EH (cell line): Measurements from ENCODE around the gene HTR3B.
"Not testable (repeated sequence)": the region's sequence is repeated elsewhere in the genome, so short reads cannot be mapped to it uniquely, and the experiment has no call there.

Experiments
- DNase-seq: peaks from one replicate; pipeline ENCODE4 v3.0.0-alpha.2; 2015; ENCODE audit warnings: low read depth

HTR3B gene, protein sequence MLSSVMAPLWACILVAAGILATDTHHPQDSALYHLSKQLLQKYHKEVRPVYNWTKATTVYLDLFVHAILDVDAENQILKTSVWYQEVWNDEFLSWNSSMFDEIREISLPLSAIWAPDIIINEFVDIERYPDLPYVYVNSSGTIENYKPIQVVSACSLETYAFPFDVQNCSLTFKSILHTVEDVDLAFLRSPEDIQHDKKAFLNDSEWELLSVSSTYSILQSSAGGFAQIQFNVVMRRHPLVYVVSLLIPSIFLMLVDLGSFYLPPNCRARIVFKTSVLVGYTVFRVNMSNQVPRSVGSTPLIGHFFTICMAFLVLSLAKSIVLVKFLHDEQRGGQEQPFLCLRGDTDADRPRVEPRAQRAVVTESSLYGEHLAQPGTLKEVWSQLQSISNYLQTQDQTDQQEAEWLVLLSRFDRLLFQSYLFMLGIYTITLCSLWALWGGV

DNA sequence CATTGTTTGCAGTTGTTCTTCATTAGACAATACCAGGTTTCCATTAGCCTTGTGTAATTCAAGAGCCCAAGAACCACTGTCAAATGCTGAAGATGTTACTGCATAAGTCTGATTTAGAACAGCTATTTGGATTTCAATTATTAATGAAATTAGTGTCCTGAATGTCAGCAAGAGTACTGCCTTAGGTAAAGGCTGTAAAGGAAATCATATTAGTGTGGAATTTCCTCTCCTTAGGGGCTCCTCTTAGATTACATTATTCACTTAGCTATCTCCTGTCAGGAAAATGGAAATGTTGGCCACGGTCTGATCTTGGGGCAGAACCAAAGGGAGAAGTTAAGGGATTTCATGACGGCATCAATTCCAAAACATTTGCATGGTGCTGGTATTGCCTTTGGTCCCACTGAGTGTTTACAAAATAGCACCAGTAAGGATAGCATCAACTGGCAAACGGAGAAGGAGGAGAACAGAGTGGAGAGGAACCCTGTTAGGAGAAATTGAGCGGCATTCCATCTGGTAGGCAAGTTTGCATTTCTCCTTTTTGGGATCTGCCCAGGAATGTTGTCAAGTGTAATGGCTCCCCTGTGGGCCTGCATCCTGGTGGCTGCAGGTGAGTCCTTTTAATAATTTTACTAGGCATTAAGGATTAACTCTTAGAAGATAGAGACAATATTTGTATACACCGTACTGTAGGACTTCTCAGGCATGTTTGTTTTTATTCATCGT lies at the start of gene HTR3B:
Gene HTR3B (plus strand): TSS at position 418 of the 723 bp plus-strand sequence. CDS start 138 bp downstream, at position 556.
- DNase-seq, result no peak

DNA sequence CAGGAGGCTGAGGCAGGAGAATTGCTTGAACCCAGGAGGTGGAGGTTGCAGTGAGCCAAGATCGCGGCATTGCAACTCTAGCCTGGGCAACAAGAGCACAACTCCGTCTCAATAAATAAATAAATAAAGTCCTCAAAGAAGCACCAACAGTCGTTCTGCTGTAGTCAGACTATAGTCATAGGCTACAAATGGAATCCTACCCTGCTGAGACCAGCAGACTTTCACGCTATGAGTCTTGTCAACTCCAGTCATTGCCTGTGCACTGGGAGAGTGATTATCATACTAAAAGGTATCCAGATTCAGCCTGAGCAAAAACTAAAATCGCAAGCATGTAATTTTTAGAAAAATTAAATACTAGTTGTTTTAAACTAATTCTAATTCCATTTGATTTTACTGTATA lies 48.8 kb upstream of the HTR3B start:
- DNase-seq, result no peak

DNA sequence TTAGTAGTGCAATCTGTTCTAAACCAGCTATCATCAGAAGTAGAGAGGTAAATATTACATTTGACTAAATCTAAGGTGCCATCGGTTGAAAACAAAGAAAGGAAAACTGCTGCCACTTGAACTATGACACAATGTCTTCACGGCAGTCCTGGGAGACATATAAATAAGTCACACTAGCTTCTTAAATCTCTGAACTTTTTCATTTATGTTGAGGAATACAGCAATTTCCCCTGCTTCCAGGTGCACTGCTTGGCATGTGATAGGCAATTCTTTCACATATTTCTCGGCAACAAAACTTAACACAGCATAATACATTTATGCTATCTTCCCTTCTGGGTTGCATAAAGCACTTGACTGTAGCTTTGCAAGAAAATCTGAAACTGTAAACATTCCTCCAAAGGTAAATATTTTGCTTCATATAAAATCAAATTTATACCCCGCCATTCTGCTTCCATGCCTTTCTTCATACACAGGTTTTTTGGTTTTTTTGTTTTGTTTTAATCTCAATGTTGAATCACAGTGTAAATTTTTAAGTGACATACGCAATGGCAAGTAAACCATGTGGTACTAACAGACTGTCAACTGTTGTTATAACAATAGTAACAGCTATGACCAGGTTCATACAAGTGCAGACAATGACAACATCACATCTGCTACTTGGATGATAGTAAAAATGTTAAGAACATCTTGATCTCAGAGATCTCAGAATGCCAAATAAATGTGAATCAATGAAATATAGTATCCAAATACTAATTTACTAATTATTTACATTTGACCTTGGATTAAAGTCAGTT lies 47.4 kb upstream of the HTR3B start:
- DNase-seq, result no peak

DNA sequence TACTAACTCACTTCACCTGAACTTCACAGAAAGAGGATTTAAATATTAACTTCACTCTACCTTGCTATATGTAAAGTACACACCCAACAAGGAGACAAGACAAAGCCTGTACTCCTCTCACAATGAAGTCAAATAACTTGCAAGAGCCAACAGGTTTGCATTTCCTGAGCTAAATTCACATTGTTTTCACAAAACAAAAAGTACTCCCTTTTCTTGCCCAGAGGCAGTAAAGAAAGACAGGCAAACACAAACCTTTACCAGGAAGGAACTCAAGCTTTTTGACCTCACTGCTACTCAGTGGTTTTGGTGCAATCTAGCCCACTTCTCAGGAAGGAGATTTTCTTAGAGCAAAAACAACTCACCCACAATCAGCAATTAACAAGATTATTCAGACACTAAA lies 44.9 kb upstream of the HTR3B start:
- no peak for DNase-seq

DNA sequence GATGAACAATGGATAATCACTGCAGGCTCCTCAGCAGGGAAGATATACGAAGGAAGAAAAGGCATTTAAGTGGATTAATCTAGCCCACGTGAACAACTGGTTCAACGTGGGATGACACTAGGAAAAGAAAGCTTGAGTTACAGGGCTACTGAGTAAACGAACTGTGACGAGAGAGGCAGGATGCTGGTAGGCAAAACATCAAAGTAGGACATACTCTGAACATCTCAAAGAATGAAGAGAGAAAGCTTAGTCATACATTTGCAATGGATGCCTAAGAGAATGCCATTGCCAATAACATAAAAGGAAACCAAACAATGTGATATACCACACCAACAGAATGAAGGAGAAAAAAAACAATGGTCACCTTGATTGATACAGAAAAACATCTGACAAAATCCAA lies 42.2 kb upstream of the HTR3B start:
- peak; percentile 50 for DNase-seq

DNA sequence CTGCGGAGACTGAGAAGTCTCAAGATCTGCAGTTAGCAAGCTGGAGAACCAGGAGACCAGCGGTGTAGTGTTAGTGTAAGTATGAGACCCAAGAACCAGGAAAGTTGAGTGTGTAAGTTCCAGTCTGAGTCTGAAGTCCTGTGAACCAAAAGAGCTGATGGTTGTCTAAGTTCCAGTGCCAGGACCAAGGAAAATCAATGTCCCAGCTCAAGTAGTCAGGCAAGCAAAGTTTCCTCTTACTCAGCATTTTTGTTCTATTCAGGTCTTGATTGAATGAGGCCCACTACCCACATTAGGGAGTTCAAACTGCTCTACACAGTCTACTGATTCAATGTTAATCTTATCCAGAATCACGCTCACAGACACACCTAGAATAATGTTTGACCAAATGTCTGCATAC lies 40.2 kb upstream of the HTR3B start:
- DNase-seq, result no peak

DNA sequence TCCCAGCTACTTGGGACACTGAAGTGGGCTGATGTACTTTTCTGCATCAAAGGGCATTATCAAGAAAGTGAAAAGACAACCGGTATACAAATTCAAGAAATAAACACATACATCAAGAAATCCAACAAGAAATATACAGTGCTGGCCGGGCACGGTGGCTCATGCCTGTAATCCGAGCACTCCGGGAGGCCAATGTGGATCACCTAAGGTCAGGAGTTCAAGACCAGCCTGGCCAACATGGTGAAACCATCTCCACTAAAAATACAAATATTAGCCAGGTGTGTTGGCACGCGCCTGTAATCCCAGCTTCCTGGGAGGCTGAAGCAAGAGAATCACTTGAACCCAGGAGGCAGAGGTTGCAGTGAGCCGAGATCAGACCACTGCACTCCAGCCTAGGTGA lies 38.7 kb upstream of the HTR3B start:
- no peak for DNase-seq

DNA sequence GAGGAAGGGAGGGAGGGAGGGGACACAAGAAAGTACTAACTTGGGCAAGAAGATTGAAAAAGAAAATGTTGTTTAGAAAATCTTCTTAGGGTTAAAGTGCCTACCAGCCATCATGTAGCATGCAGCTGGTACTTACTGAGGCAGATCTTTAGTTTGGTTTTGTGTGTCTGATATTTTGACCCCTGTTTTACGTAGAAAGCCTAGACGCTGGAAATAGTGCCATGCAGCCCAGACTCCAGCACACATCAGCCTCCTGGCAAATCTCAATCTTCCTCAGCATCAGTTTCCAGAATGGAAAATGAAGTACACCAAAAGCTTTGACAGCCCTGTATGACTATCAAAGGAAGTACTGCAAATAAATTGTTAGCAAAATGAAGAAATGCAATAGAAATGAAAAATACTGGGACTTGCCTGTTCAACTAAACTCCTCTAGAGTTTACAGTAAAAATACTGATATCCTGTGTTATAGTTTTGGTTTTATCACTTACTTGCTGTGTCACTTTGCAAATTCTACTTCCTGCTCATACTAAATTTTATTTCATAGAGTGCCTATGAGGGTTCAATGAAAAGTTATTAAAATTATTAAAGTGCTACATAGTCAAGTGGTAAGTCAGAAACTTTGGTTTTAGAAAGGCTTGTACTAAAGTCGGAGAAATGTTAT lies 36.6 kb upstream of the HTR3B start:
- DNase-seq, result no peak

DNA sequence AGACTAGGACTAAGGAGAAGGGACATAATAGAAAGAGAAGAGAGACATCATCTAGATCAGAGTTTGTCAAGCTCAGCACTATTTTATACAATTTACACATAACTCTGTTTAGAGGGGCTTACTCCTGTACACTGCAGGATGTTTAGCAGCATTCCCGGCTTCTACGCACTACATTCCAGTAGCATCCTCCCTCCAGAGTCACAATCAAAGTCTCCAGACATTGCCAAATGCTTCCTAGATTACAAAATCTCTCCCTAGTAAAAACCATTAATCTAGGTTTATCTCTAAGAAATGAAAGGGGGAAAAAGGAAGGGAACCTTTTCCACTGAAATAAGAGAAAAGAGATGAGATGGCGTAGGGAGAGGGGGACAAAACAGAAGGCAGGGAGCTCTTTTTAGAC lies 33.3 kb upstream of the HTR3B start:
- no peak for DNase-seq

DNA sequence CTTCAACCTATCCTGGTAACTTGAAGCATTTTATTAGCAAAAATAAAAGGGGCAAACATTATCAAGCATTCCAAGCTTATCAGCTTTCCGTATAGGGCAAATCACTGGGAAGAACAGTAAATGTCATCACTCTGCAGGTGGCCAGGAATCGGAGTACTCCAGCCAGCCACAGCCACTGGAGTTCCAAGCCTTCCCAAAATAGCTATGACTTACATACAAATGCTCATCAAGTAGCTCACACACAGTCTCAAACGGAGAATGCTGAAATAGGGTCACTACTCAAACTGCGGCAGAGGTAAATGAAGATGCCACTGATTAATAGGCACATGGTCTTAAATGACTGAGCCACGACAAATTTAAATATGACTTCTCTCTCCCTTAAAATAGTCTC lies 31.4 kb upstream of the HTR3B start:
- peak; percentile 19 for DNase-seq

DNA sequence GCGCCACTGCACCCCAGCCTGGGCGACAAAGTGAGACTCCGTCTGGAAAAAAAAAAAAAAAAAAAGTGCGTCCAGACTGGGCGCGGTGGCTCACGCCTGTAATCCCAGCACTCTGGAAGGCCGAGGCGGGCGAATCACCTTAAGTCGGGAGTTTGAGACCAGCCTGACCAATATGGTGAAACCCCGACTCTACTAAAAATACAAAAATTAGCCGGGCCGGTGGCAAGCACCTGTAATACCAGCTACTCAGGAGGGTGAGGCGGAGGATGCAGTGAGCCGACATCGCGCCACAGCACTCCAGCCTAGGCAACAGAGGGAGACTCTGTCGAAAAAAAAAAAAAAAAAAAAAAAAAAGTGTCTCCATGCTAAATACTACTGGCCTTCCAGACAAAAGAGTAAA lies 30.5 kb upstream of the HTR3B start:
- DNase-seq, result no peak

DNA sequence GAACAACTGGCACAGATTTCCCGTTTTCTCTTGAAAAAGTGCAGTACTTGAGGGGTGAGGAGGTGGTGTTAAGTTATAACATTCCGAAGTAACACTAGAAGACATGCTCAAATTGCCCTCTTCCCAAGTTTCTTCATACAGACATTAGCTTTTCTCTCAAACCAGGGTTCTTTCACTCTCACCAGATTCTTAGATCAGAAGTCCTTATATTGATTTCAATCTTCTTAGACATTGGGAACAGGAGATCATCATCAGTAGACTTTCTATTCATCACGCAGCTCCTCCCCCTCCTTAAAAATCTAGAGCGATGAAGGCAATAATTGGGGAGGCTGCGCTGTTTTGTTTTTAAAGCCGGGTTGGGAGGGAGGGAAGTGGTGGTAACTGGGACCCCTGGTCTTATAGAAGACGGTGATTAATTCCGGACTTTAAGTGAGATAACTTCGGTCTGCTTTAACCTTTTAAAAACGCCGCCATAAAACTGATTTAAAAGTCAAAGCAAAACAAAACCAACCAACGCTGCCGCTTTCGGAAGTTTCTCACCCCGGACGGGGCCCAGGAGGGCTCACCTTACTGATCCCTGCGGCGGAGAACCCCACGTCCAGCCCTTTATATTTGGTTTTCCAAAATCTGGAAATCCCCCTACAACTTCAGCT lies 29.9 kb upstream of the HTR3B start:
- DNase-seq, result peak; percentile 30

DNA sequence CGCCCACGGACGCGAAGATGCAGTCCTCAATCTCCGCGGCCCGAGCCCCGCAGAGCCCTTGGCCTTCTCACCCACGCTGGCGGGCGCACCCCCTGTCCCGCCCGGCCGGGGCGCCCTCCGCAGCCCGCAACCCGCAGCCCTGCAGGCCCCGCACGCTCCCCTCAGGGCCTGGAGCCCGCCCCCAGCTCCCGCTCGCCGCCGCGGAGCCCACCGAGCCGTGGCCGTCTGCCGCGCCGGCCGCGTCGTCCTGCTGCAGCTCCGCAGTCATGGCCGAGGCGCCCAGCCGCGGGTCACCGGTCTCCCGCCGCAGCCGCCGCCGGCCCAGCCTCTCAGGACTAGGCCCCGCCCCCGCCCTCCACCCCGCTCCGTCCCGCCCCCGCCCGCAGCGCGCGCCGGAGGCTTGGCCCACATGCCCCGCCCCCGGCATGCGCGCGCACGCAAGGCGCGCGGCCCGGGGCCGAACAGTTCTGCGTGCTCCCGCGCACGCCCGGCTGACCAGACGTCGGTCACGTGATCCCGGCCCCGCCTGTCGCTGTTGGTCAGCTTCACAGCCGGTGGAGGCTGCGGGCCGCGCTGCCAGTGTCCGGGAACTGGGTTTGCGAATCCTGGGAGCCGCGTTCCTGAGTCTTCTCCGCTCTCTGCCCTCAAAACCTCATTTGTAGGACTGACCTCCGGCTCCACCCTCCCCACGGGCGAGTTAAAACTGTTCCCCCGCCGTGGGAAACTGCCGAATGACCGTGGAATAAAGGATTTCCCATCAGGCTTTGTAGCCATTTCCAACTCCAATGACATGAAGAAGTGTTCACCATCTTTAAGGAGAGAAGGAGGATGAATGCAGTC lies 29.1 kb upstream of the HTR3B start, which contains the start of gene USP28:
Gene USP28 (minus strand): TSS at position 339 of the 840 bp plus-strand sequence. CDS start 71 bp downstream, at position 268.
- DNase-seq, result peak; percentile 95

DNA sequence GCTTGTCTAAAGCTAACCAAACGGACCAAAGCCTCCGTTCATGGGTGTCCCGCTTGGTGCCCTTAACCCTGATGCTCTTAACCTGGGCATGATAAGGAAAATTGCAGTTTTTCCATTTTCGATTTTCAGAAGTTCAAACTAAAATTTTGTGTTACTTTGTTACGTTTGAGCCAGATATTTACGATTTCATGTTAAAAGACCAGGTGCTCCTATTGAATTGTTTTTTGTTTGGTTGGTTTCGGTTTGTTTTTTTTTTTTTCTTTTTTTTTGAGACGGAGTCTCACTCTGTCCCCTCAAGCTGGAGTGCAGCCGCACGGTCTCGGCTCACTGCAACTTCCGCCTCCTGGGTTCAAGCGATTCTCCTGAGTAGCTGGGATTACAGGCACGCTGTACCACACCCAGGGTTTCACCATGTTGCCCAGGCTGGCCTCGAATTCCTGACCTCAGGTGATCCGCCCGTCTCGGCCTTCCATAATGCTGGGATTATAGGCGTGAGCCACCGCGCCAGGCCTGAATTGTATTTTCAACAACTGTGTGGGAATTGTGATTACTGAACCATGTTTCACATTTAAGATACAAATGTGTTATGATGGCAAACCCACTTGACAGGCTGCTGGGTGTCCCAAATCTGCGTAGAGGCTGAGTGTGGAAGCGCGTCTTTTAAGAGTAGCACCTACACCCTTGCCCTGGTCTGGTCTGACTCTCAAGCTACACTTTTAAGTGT lies 28.4 kb upstream of the HTR3B start:
- no peak for DNase-seq

DNA sequence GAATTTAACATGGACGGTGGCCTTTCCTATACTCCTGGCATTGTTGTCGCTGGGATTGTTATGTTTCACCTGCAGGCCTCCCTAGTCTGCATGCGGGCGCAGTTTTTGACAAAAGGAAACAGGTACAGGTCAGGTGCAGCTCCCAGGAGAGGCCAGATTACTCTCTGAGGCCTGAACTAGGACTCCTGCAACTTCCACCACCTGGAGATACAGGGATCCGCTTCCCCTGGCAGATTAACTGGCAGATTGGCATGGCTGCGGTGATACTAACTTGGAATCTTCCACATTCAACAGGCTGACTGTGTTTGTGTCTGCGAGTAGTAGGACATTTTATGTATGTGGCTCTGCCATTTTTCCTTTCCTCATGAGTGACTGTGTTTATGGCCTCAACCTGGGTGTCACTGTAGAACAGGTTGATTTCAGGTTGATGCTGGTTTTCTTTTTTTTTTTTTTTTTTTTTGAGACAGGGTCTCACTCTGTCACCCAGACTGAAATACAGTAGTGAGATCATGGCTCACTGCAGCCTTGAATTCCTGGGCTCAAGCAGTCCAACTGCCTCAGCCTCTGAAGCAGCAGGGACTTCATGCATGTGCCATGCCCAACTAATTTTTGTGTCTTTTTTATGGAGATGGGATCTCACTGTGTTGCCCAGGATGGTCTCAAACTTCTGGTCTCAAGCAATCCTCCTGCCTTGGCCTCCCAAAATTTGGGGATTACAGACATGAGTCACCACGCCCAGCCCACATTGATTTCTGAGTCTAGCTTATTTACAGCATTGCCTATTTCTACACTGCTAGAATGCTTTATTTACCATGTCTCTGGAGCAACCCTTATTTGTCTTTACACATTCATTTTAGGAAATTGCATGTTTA lies 27.6 kb upstream of the HTR3B start:
- no peak for DNase-seq

DNA sequence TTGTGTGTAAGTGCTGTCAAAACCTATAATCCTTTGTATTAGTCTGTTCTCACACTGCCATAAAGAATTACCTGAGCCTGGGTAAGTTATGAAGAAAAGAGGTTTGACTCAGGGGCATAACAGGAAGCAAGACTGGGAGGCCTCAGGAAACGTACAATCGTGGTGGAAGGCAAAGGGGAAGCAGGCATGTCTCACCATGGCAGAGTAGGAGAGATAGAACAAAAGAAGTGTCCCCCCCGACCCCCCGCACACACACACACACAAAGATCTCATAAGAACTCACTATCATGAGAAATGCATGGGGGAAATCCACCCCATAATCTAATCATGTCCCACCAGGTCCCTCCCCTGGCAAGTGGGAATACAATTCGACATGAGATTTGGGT lies 26.9 kb upstream of the HTR3B start:
- DNase-seq, result no peak

DNA sequence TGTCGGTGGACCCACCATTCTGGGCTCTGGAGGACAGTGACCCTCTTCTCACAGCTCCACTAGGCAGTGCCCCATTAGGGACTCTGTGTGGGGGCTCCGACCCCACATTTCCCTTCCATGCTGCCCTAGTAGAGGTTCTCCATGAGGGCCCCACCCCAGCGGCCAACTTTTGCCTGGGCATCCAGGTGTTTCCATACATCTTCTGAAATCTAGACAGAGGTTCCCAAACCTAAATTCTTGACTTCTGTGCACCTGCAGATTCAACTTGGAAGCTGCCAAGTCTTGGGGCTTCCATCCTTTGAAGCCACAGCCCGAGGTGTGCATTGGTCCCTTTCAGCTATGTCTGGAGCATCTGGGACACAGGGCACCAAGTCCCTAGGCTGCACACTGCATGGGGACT lies 25.1 kb upstream of the HTR3B start:
- not testable (repeated sequence) for DNase-seq

DNA sequence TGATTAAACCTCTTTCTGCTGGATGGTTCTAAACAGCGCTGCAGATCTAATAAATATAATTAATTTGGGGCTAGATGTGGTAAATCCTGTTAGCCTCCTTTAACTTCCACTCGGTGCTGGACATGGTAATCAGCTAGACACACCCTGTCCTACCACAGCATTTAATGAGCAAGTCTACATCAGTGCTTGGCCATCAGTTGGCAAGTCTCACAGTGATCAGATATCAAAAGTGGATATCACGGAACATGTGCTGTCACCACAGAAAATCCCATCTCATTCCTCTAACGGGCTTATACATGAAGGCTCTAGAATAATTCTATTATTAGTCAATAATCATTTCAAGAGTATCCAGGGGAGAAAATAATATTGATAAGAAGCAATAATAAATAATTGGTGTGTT lies 23.6 kb upstream of the HTR3B start:
- DNase-seq, result no peak

DNA sequence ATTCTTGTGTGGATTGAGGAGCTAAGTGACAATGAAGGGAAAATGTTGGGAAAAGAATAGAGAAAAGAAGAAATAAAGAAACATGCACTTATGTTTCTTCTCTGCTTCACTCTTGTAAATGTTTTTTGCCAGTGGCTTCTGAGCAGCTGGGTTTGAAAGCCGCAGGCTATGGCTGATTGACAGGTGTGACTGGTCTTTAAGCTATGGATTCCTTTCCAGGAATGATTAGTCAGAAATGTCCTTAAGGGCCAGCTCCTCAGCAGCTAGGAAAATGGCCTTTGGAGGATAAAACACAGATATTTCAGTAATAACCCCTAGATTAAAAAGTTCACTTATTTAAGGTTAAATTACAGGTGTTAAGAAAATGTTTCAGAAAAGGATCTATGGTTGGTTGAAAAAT lies 22.7 kb upstream of the HTR3B start:
- DNase-seq, result peak; percentile 29
